Renal cortex interstitium (tissue), 11 donors: ENCODE data around the gene PLAGL1. TPM values are rescaled to one million over a fixed set of nuclear protein-coding genes. Genes with fewer than 3 reads are reported as not detected.

ENCODE experiments used
- DNase-seq, 11 donors: peaks; one replicate each; pipeline ENCODE4 v3.0.0-alpha.2; 2013; ENCODE audit warnings: low read depth in 9 of 11, low spot score in 4 of 11; ENCODE audit errors: extremely low read depth in 1 of 11
- polyA plus RNA-seq, 3 donors: library from polyadenylated mRNA; unstranded; fragments of 120-200 nt; gene quantifications; one replicate each; pipeline ENCODE4 v1.2.1, GENCODE V29; 2013; ENCODE audit not compliant: insufficient read length in 3 of 3

The PLAGL1 gene
- polyA plus RNA-seq, 3 donors: 84.6 to 119 (median 88.3) TPM

DNA sequence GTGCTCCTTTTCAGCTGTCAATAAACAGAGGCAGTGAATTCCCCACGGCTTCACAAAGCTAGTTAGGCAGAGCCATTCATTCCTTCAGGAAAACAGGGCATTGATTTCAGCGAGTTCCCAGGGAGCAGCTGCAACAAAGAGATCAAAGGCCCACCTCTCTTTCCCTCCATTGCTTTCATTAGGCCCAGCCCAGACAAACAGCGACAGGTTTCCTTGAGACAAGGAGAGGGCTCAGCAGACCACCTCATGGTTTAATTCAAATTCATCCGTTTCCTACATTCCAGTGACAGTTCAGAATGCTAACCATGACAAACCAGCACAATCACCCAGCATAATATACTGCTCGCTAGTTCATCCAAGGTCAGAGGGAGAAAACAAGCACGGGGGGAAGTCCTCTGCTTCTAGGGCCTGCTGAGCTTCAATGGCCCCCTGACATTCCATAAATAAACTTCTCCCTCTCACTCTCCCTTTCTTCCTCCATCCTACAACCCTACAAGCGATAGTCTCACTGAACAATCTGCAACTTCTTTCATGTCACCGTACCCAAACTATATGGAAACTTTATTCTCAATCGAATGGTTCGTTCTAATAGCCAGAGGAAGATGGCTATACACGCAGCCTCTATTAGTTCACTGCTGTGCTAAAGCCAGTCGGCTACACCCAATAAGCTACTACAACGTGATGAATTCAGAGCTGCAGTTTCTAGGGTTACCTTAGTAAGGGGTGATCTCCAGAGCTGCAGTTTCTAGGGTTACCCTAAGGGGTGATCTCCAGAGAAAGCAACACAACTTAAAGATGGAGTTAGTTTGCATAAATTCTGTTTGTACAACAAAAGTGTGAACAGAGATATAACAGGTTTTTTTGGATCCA is 34.7 kb downstream of the PLAGL1 start:
- DNase-seq: peak in 2 of 11 donors; percentile 46 to 47

DNA sequence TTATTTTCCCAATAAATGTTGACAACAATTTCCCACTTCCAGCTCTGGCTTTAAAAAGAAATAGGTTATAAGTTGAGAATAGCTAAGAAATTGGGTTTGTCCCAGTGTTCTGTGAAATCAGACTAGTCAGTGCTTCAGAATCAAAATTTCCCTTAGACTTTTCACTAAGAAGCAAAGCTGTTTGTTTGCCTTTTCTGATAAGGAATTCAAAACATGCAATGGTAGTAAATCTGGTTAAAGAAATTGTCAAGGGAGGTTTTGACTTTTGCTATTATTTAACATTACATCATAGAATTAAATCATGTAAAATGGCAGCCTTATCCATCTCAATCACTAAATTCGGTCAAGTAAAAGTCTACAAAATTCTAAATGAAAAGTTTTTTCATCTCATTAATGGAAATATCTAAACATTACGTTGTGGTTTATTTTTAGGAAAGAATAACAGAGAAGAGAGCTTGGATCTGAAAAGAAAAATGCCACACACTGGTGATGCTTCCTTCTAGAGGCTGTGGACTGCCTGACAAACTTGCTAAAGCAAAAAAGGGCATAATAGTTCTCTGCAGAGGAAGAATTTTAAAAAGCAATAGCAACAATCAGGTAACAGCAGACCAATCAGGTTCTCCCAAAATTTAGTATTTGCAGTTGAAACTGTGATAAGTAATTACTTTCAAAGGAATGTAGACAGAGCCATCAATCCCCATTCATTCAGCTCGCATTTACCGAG is 36.4 kb downstream of the PLAGL1 start:
- no peak for DNase-seq

DNA sequence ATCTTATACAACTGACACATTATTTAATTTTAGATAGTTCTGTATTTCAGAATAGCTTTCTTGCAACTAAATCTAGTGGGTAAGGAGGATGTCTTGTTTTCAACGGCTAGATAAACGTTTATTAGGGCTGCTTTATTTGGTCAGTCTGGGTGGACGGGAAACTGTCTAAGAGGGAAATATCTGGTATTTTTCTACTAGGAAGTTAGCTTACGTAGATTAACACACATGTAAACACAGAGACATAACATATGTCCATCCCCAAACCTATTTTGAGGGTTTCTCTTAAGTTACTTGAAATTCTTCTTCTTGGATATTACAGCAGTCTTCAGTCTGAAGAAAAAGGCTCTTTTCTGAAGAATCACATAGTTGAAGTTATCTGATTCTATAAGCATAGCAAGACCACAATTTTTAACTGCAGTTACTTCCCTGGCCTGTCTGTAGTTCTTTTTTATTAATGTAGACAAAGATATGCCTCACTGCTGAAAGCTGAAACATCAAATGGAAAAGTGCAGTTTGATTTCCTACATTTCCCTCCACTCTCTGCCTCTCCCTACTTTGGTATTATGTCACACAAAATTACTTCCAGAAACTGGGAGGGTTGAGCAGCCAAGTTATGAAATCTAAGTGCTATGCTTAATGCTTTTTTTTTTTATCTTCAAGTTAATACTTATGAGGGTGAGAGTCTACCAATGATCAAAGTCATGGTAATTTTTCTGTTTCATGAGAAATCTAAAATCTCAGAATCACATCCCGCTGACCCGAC is 37.4 kb downstream of the PLAGL1 start:
- no peak for DNase-seq

DNA sequence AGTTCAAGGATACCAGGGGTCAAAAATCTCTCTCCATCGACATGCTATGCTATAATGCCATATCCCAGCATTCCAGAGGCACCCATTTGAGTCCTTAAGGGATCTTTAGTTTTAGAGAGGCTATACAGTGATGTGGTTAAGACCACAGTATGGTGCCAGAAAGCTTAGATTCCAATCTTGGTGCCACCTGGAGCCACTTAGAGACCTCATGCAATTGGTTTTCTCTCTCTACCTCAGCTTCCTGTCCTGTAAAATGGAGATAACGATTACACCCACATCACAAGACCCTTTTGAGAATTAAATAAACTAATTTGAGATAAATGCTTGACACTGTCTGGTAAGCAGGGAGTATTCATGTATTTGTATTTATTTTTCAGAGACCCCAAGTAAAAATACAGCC is 39.0 kb downstream of the PLAGL1 start:
- DNase-seq: no peak

DNA sequence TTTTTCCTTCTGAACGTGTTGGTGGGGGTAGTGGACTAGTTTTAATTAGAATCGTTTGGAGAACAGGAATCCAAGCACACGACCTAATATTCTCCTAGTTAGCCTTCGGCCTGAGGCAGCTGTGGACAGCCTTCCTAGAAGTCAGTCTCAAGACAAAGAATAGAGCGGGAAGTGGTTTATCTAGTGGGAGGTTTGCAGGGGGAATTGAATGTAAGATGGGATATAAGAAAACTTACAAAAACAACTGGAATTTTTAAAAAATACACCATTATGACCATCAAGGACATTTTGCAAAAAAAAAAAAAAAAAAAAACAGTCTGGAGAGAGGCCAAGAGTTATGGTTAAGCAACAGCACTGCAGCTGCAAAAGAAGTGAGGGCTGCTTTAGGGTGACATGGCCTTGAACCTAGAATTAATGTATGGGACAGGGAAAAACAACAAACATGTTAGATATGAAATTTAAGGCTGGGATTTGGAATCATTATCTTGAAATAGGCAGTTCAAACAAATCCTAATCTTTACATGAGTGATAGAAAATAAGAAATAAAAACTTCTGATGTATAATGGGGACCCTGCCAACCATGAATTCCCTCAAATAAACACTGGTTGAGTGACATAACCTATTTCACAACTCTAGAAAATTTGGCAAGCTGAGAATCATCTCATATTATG is 40.2 kb downstream of the PLAGL1 start:
- DNase-seq: no peak

DNA sequence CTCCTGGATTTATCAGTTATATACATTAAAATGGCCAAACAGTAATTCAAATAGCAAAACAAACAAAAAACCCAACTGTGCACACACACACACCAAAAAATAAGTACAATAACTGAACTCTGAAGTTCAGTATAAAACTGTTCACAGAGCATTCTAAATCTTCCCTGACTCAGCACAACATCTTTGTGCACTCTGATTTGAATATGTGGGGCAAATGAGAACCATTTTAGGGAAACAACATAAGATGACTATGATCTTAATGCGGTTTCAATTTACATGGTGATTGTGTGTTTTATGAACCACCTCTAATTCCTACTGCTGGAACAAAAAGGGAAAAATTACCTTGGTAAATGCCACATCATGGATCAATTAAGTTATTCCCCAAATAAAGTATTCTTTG is 41.7 kb downstream of the PLAGL1 start:
- no peak for DNase-seq

DNA sequence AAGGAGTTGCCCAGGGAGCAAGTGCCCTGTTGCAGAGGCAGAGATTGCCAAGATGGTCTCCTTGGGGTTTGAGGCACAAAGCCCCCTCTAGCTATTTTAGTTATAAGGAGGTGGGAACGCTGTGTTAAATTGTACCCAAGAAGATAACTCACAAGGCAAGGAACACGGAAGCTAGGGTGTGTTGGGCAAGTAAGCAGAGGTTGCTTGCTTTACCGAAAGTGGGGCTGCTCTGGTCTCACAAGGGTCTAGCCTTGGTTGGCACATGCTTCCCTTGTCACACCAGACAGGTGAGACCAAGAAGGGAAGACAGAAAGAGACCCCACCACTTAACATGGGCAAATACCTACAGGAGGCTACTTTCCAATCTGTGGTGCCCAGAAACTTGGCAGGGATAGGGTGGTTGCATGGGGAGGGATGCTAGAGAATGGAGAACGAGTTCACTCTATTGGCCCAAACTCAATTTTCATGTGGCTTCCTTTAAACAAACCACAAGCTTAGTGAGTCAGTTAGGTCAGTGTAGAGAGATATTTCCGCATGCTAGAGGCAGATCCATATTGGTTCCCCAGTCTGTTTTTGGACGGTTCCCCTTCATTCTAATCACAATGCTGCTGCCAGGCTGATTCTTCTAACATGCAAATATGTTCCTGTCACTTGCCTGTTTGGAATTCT is 42.4 kb downstream of the PLAGL1 start:
- DNase-seq: no peak

DNA sequence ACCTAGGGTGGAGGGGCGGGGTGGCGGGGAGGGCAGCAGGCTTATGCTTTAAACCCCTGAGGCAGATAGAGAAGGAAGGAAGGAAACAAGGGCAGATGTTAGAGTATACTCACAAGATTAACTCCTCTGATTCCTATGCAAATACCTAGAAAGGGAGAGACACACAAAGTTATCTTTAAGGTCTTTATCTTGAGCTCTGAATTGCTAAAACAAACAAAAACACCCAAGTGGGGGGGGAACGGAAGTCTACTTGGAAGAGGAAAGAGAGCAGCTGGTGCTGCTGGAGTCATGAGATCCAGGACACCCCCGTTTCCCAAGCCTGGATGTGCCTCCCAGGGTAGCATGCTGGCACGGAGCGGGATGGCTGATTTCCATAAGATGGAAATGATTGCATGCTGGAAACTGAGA is 43.4 kb downstream of the PLAGL1 start:
- DNase-seq: no peak

DNA sequence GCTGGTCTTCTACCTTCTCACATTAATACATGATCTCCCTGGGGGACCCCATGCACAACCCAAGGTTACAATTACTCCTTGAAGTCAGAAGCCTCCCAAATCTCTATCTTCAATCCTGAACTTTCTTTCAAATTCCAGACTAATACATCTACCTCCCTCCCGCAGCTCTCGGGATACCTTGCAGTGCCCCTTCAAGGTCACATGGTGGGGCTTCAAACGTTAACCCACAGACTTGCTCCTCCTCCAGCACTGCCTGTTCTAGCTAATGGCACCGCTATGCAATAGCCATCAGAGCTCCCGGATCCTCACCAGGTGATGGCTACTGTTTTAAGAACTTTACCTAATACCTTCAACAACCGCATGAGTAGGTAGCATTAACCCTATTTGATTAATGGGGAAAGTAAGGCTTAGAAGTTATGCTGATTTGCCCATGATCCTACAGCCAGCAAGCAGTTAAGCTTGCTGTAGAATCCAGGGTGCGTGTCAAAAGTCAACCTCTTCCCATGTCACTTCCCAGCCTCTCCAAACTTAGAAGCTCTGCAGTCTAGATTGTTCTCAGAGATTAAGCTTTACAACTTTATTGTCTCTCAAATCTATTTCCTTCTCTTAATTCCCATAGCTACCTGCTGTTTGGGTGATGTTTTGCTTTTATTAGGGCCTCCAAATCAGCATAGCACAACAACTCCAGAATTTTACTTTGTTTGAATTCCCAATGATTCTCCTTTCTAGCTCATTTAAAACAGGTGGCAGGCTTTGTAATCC is 44.7 kb downstream of the PLAGL1 start:
- DNase-seq: no peak

DNA sequence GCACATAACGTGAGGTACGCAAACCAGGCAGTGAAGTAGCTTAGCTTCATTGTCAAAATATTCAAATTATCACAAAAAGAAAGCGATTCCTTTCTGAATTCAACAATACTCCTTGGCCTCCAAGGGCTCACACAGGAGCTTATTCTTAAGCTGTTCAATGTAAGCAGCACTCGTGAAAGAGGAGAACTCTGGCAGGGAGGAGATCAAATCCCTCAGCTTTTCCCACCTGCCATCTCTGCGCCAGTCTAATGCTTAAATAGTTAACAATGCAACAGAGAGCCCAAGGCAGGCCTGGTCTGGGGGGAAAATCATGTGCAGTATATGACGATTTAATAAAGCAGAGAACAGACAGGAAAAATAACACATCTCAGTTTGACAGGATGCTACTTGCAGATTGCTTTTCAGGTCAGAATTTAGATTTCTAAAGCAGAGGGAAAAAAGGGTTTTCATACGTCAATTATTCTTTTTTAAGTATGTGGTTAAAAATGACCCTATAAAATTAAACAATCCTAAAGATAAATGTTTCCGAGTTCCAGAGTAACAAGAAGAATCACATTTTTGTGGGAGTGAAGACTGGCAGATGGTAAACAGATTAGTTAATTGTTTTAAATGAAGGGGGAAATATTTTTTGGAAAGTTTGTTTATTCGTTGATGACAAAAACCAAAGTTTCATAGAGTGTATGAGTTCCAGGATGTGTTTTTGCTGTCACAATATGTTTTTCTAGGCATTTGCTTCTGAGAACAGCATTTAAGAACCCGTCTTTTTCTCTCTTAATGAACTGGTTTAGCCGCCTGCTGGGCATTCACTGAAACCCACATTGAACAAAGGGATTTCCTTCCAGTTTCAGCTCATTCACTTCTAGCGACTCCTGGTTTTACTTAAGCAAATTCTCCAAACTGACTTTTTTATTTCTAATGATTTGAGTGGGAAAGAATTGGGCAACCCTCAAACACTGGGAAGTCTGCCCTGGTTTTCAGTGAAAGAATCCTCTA is 45.9 kb downstream of the PLAGL1 start:
- peak in 2 of 11 donors; percentile 47 to 57 for DNase-seq

DNA sequence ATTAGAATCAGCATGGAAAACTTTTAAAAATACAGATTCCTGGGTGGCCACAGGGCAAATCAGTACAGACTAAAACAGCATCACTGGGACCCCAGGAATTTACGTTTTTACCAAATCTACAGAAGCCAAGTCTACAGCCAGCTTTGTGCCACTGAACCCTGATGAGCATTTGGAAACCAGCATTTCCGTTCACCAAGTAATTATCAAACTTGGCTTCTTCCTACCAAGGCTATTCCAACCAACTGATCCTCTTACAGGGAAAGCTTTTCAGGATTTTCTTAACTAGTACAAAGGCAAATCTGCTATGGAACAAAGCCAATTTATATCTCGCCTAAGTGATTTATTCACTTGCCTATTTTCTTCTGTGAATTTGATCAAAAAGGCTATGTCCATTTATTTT is 47.0 kb downstream of the PLAGL1 start:
- DNase-seq: no peak

DNA sequence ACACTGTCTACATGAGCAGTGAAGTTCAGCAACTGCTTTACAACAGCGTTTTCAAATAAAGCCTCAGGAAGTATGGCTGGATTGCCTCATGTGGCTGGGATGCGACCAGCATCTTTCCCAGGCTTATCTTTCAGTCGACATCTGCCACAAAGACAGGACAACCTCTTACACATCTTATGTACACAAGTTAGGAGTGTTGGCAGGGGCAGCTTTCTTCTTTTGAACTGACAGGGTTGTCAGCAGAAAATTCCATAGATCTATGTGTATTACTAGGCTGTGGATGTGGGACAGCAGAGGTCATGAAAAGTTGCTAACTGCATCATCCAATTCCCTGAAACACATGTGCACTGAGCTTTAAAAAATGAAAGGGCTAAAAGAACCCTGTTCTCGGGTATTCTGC is 48.1 kb downstream of the PLAGL1 start:
- no peak for DNase-seq

DNA sequence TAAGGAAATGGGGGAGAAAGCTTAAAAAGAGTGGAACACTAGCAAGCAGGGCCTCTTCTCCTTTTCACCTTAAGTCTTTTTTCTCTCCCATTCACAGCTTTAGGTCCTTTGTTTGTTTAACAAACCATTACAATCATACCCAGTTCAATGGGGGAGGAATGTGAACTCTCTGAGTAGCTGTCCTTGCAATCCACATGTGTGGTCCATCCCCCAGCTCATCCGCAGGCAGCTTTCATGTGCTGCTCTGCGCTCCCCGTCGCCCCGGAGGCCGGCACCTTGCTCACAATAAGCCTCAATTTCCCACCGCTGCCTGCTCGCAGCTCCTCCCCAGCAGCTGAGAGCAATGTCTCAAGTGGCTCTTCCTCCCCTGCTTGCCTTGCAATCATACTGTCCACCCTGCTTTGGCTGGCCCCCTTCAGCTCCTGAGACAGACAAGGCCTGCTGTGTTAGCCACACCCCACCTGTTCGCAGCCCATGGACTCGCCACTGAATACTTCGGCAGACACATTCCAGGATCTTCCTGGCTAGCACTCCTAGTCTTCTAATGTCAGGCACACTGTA is 49.1 kb downstream of the PLAGL1 start:
- no peak for DNase-seq

DNA sequence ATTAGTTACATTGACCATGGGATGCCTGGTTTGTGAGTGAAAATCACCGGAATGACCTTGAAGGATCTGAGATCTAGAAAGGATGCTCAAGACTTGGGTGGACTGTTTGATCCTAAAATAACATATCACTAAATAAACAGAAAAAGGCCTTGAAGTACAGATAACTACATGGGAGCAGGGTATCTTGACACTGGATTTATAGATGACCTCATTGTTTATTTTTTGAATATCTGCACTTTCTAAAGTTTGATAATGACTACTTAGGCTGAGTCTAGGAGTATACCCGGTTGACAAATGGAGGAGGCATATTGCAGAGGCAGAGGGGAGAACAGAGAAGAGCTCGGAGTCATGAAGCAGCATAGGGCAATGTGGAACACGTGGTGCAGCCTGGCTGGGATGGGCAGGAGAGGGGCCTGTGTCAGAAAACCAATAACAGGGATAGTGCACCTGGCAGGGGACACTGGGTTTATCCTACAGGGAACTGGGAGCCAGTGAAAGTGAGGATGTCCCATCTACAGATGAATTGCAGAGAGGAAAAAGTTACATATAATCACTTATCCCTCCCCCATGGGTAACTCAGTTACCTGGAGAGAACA is 50.3 kb downstream of the PLAGL1 start:
- DNase-seq: no peak

DNA sequence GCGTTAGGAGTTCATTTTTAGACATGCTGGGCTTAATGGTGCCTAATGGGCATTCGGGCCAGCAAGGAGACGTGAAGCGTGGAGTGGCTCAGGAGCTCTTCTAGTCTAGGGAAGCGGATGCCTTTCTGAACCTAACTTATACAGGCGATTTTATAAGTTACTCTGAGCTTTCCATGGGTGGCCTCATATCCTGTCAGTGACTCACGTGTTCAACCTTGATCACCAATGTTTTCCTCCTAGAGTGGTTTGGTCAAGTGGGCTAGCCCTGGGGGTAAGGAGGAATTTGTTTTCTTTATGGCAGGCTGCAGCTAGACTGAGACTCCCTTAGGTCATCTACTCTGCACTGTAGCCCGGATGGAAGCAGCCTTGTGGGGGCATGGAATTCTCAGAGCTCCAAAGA is 52.1 kb downstream of the PLAGL1 start:
- no peak for DNase-seq

DNA sequence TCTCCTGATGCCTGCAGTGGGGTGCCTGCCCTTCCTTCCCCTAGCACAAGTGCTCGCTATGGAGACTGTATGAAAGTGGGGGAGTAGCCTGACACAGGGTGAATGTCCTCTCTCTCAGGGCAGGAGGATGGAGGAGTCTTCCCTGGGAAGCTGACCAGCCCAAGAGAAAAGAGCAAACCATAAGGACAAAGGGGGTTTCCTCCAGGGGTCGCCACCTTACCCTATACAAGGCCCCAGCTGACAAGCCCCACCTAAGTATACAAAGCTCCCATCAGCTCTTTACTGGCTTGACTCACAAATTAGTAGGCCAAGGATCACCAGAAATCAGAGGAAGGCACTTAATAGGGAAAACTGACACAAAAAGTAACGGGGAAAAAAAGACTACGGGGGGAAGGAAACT is 54.1 kb downstream of the PLAGL1 start:
- no peak for DNase-seq
